Hematopoietic multipotent progenitor cell treated with erythropoietin and hydrocortisone succinate and interleukin-3 and kit ligand, for 8 days (in vitro differentiated cells): ENCODE data around the gene ENDOD1.

ENCODE experiments used
- DNase-seq: peaks from one replicate; pipeline ENCODE4 v3.0.0-alpha.2; 2015

The ENDOD1 gene

DNA sequence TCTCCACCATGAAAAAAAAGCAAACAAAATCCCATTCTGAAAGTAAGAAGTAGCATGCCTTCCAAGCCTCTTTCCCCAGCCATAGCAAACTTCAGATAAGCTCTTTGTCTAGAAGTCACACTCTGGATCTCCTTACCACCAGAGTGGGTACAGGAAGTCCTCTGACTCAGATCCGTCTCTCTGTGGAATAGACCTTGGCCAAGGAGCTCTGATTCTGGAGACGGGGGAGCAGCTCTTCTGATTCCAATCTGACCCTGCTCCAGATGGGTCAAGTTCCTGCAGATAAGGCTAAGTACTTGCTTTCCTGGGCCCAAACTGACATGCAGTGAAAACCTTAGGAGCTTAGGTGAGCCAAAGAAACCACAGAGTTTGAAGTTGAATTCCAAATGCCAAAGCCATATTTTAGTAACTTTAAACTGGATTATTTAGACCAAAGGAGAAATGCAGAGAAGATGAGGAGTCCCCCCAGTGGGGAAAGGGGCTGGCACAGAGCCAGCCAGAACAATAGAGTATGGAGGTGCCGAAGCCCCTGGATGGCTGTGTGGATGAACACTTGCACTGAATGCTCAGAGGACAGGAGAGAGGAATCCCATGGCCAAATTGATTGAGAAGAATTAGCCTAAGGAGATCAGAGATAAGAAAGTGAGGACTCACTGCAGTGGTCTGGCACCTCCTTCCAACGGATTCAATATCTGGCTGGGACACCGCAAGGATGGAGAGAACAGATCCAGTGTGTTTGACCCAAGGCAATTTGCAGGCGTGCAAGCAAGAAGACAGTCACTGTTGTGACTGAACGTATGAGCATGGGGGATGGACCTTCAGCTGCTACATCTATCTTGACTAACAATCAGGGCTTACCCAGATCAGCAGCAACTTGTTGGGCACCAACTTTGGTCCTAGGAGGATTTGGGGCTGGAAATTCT lies 54.9 kb downstream of the ENDOD1 start:
- DNase-seq, result peak; percentile 70

DNA sequence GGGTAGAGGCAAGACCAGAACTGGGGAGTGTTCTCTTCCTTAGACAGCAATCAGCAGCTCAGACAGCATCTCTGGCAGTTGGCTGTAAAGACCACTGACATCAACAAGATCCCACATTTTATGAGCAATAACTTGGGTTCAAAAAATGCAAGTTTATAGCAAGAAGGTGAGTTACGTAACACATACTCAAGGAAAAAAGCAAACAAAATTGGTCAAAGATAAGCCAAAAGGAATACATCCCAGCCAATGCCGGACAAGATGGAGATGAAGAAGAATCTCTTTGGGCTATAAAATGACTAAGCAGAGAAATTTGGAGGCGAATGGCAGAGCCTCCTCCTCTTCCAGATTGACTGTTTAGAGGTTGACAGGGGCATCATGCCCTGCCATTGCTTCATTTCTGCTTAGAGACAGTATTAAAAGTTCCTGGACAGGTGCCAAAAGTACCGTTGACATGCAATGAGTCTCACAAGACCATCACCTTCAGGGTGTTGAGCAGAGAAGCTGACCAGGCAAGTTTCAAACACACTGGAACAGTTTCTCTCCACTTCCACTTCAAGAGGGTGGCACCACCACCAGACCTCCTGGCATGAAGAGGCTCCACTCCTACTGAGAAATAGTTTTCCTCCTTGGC lies 55.9 kb downstream of the ENDOD1 start:
- peak; percentile 58 for DNase-seq

DNA sequence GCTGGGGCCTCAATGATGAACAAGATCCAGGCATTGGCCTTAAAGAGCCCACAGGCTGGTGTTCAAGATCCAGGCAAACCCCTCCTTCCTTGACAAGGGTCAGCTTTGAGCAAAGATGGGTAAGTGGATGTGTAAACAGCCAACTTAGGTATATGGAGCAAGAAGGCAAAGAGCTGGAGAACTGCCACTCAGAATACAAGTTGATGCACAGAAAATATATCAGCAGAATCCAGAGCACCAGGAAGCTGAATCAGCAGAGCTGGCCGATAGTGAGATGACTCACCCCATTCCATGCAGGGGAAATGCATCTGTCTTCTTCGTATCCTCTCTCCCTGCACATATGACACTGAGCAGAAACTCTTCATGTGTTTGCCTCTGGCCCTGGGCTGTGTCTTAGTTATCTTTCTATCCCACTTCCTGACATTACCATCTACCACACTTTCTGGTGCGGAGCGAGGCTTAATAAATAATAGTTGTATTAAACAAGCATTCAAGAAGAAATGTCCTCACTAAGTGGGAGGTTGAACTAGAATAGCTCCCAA lies 57.8 kb downstream of the ENDOD1 start:
- DNase-seq, result peak; percentile 96

GRCh38 chr11:95148406-95148805 lies 58.8 kb downstream of the ENDOD1 start:
- no peak for DNase-seq

DNA sequence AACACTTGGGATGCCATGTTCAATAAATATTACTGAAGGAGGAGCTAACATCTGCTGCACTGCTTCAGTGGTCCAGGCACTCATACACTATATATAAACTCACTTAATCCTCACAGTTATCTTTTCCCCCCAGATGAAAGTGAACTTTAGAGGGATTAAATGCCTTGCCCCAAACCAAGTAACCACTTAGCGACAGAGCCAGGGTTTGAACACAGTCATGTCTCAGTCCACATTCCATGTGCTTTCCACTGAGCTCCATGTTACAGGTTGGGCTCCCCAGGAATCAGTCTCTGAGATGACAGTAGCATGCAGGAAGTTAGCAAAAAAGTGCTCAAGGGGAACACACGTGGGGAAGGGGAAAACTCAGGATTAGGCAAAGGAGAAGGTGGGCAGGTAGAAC lies 59.3 kb downstream of the ENDOD1 start:
- peak; percentile 48 for DNase-seq

DNA sequence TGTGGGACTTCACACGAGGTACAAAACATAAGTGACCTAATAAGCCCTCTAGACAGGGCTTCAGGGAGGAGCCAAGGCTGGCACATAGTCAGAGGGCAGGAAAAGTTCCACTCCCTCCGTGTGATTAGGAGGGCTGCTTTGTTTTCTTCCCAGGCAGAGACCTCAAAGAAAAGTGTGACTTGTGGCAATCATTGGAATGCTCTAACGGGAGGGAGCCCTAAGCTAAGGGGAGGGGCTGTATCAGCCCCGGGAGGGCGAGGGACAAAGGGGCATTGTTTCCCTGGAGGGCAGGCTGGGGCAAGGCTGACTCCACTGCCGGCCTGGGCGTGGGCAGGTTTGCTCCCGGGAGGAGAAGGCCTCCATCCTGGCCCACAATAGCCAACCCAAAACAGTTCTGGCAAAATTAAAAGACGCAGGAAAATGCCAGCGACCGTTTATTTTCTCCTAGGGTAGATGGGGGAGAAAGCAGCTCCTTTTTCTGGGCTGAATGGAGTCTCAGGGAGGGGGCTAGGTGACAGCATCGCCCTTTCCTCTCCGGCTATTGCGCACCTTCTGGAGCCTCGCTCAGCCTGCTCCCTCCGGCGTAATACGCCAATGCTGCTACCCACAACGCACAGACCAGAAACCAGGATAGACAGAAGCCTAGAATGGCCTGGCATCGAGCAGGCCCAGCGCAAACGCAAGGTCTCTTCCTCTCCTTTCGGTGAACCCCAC lies 60.2 kb downstream of the ENDOD1 start:
- DNase-seq, result peak; percentile 66

GRCh38 chr11:95150956-95151684 lies 61.5 kb downstream of the ENDOD1 start:
- peak; percentile 96 for DNase-seq

GRCh38 chr11:95152876-95153856 lies 63.5 kb downstream of the ENDOD1 start:
- DNase-seq, result peak; percentile 99

- no peak for DNase-seq
These were observed 64.2 kb downstream of the ENDOD1 start for GRCh38 chr11:95153857-95154246.

GRCh38 chr11:95154514-95154913 lies 64.9 kb downstream of the ENDOD1 start:
- DNase-seq, result peak; percentile 90

DNA sequence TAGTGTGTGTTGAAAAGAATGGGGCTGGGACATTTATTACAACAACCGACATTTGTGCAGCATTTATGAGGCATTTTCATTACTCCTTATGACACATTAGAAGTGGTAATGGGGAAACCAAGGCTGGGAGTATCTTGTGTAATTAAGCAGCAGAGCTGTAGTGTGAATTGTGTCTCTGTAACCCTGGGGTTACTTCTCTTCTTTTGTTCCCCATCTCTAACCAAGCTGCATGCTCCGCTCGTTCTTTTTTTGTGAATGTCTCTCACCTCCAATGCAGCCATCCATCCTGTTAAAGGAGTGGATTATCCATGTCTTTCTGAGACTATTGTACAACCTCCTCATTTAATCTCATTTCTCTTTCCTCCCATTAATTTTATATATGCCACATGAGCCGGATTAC lies 65.7 kb downstream of the ENDOD1 start:
- DNase-seq, result no peak

DNA sequence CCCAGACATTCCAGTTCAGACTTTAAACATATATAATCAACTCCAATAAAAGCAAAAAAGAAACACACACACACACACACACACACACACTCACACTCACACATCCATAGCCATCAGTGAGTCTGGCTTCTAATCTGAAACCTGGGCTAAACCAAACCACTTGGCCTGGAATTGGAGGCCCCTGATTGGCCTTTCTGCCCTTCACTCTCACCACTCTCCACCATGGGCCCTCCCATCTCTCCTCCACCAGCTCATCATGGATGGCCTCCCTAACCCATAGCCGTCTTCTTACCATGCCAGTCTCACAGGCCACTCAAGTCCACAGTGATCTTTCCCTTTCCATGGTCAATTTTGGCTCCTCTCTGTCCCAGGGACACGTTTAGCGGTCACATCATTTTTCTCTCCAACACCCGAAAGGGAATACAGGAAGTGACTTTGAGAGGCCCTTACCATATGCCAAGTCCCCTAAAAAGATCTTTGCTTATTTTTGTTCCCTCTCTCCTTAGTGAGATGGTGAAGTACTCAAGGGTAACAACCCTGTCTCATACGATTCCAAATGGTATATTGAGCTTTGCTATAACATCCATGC lies 66.6 kb downstream of the ENDOD1 start:
- no peak for DNase-seq

GRCh38 chr11:95156916-95157541 lies 67.4 kb downstream of the ENDOD1 start:
- DNase-seq, result no peak

DNA sequence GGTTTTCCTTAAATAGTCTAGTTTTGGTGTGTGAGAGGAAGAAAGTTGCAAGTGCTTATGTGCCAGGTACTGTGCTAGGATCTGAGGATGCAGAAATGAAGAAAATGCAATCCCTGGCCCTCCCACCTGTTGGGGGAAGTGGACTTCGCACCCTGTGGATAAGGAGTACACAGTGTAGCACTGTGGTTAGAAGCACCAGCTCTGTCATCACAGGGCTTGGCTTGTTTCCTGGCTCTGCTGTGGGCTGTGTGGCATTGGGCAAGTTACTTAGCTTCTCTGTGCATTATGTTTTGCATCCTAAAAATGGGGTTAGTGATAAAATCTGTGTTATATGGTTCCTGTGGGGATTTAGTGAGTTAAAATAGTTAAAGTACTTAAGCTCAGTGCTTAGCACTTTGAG lies 68.2 kb downstream of the ENDOD1 start:
- no peak for DNase-seq

DNA sequence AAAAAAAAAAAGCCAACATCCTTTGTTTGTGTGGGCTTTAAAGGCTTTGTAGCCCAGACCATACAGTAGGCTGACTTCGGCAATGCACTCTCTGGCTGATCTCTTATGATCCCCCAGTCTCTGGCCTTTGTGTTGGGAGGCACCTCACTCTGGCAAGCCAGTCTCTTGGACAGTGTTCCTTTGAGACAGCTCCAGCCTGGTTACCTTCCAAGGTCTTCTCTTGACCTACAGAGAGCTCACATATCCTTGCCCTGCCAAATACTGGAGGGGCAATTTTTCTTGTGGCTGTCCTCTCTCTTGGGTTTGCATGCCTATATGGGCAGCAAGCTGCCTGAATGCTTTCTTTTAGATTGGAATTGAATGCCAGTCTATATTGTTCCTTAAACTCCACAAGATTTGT lies 71.6 kb downstream of the ENDOD1 start:
- no peak for DNase-seq

DNA sequence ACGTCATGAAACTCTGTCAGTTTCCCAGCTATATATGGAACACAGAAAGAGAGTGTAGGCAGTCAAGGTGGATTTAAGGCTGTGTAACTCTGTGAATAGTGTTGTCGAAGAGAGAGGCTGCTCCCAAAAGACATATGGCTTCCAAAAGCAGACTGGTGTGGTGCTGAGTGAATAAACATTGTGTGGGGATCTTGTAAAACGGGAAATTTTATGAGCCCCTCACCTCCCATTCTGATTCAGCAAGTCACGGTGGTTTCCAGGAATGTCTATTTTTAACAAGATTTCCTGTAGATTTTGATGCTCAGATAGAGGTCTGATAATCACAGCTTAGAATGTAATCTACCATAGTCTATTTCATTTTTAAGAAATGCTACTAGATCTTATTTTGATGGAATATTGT lies 73.5 kb downstream of the ENDOD1 start:
- no peak for DNase-seq

DNA sequence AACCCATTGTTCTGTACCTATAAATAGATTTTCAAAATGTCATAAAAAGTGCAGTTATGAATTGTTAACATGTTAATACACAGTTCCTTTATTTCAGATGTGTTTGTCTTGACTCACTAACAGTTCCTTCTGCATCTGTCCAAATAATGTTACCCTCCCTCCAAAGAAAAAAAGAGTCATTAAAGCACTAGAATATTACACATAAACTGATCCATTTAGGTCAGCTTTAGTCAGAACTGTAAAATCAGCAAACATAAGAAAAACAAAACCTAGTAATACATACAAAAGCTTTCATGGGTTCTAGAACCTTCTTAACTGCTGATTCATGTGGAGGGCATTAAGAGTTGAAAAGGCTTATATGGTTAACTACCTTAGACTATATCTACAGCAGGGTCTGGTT lies 76.0 kb downstream of the ENDOD1 start:
- DNase-seq, result no peak

- DNase-seq, result no peak
These were observed 77.1 kb downstream of the ENDOD1 start for GRCh38 chr11:95166781-95167180.

DNA sequence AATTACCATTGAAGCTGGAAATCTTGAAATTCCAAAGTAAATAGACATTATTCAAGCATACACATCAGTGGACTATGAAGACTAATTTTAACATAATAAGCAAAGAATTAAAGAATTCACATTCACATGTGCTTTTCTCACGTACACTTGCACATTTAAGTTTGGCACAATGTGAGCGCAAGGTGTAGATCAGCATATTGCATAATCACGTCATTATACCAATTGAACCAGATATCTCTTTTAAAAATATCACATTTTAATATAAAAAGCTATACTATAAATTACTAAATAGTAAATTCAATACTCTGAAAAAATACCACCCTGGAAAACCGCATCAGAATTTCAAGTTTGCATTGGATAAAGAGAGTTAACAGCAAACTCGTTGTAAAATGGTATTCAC lies 80.6 kb downstream of the ENDOD1 start:
- DNase-seq, result no peak

DNA sequence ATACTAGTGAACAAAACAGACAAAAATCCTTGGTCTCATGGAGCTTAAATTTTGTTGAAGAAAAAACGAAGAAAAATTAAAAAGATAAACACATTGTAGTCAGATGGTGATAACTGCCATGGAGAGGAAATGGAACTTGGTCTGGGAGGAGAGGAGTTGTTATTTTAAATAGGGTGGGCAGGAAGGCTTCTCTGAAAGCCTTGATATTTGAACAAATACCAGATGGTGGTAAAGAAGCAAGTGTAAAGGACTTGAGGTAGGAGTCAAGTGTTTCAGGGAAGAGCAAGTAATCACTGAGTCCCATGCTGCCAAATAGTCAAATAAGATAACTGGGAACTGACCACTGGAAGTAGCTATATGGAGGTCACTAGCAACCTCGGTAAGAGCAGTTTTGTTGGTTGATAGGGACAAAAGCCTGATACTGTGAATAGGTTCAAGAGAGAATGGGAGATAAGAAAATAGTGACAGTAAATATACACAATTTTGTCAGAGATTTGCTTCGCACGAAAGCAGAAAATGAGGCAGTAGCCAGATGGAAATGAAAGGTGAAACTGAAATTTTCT lies 86.3 kb downstream of the ENDOD1 start:
- DNase-seq, result peak; percentile 41
